Neuronal stem cell (in vitro differentiated cells): Measurements from ENCODE around the gene C6orf132.

Experiments used
- DNase-seq: peaks from one replicate; pipeline ENCODE4 v3.0.0-alpha.2; 2013; ENCODE audit warnings: low spot score
- H2AFZ ChIP-seq: one replicate; pipeline ENCODE4 v1.6.1; 2013; ENCODE audit warnings: mild to moderate bottlenecking, low read length, inconsistent platforms
- H2AK5ac ChIP-seq: 2 replicates; pipeline ENCODE4 v1.6.1; 2013; ENCODE audit warnings: low read depth, mild to moderate bottlenecking, inconsistent platforms, low read length, moderate library complexity, mixed read lengths
- H2BK120ac ChIP-seq: 2 replicates; pipeline ENCODE4 v1.6.1; 2013; ENCODE audit warnings: low read depth, mild to moderate bottlenecking, inconsistent platforms, low read length, moderate library complexity, mixed read lengths
- H2BK12ac ChIP-seq: one replicate; pipeline ENCODE4 v1.6.1; 2013; ENCODE audit warnings: low read length, inconsistent platforms
- H2BK15ac ChIP-seq: 2 replicates; pipeline ENCODE4 v1.6.1; 2013; ENCODE audit warnings: mild to moderate bottlenecking, low read length, inconsistent platforms, mixed read lengths
- H2BK5ac ChIP-seq: one replicate; pipeline ENCODE4 v1.6.1; 2013; ENCODE audit warnings: inconsistent platforms, mild to moderate bottlenecking, low read length, moderate library complexity
- H3K14ac ChIP-seq: one replicate; pipeline ENCODE4 v1.6.1; 2013; ENCODE audit warnings: low read length, inconsistent platforms
- H3K18ac ChIP-seq: 2 replicates; pipeline ENCODE4 v1.6.1; 2013; ENCODE audit warnings: low read length, inconsistent platforms
- H3K23ac ChIP-seq: 2 replicates; pipeline ENCODE4 v1.6.1; 2013; ENCODE audit warnings: low read depth, mild to moderate bottlenecking, mixed read lengths, low read length, inconsistent platforms; ENCODE audit not compliant: poor library complexity
- H3K27ac ChIP-seq: replicated peaks from 3 replicates; pipeline ENCODE4 v1.5.1; 2013; ENCODE audit warnings: low read length, inconsistent platforms
- H3K27me3 ChIP-seq, 3 experiments: 2 replicates each; pipeline ENCODE4 v1.6.1; 2013; ENCODE audit warnings: low read length in 3 of 3, mild to moderate bottlenecking in 2 of 3, inconsistent platforms in 1 of 3, low read depth in 1 of 3, mixed read lengths in 1 of 3, moderate library complexity in 1 of 3; ENCODE audit not compliant: control insufficient read depth in 3 of 3, insufficient read depth in 3 of 3
- H3K36me3 ChIP-seq, 2 donors: replicated peaks in 1 of 2; 2 replicates each; pipeline ENCODE4 v1.6.1; 2013; ENCODE audit warnings: low read length in 2 of 2; ENCODE audit not compliant: control insufficient read depth in 2 of 2, insufficient read depth in 2 of 2
- H3K4ac ChIP-seq: 2 replicates; pipeline ENCODE4 v1.6.1; 2013; ENCODE audit warnings: inconsistent platforms, mild to moderate bottlenecking, low read length, moderate library complexity
- H3K4me1 ChIP-seq, 2 donors: 1 replicate in 1 of 2; 2 replicates in 1 of 2; pipeline ENCODE4 v1.6.1; 2013; ENCODE audit warnings: low read length in 2 of 2, low read depth in 1 of 2; ENCODE audit not compliant: control insufficient read depth in 2 of 2, insufficient read depth in 1 of 2
- H3K4me2 ChIP-seq: one replicate; pipeline ENCODE4 v1.6.1; 2013; ENCODE audit warnings: mild to moderate bottlenecking, low read length, inconsistent platforms; ENCODE audit not compliant: insufficient read depth, poor library complexity, severe bottlenecking
- H3K4me3 ChIP-seq, 2 donors: 2 replicates each; pipeline ENCODE4 v1.5.1; 2013; ENCODE audit warnings: low read length in 2 of 2, mild to moderate bottlenecking in 2 of 2, inconsistent platforms in 1 of 2, moderate library complexity in 1 of 2
- H3K79me1 ChIP-seq: one replicate; pipeline ENCODE4 v1.6.1; 2013; ENCODE audit warnings: low read depth, mild to moderate bottlenecking, inconsistent platforms, low read length, moderate library complexity
- H3K9ac ChIP-seq: one replicate; pipeline ENCODE4 v1.6.1; 2013; ENCODE audit warnings: mild to moderate bottlenecking, low read depth, low read length, inconsistent platforms; ENCODE audit not compliant: poor library complexity
- H3K9me3 ChIP-seq, 2 donors: replicated peaks in 1 of 2; 2 replicates each; pipeline versions ENCODE3 to v1.6.1; 2013; ENCODE audit warnings: low read length in 2 of 2, mild to moderate bottlenecking in 2 of 2, inconsistent platforms in 1 of 2, low read depth in 1 of 2, mixed read lengths in 1 of 2, moderate library complexity in 1 of 2; ENCODE audit not compliant: control insufficient read depth in 2 of 2, insufficient read depth in 1 of 2
- H4K8ac ChIP-seq: one replicate; pipeline ENCODE4 v1.6.1; 2013; ENCODE audit warnings: low read depth, mild to moderate bottlenecking, inconsistent platforms, low read length, moderate library complexity
- H4K91ac ChIP-seq: one replicate; pipeline ENCODE4 v1.6.1; 2013; ENCODE audit warnings: low read length, low read depth, mild to moderate bottlenecking, inconsistent platforms; ENCODE audit not compliant: poor library complexity
- WGBS, 2 donors: extraction: QIAGEN DNeasy Blood & Tissue Kit; methylation state at CpG; one replicate each; pipeline ENCODE4 v1.1.7; 2013; ENCODE audit warnings: missing lambda C conversion rate in 2 of 2, mixed read lengths in 1 of 2; ENCODE audit not compliant: insufficient read length in 2 of 2, insufficient replicate concordance in 1 of 2; ENCODE audit errors: extremely low coverage in 2 of 2; 5-methylcytosine and 5-hydroxymethylcytosine counted together

C6orf132 gene

DNA sequence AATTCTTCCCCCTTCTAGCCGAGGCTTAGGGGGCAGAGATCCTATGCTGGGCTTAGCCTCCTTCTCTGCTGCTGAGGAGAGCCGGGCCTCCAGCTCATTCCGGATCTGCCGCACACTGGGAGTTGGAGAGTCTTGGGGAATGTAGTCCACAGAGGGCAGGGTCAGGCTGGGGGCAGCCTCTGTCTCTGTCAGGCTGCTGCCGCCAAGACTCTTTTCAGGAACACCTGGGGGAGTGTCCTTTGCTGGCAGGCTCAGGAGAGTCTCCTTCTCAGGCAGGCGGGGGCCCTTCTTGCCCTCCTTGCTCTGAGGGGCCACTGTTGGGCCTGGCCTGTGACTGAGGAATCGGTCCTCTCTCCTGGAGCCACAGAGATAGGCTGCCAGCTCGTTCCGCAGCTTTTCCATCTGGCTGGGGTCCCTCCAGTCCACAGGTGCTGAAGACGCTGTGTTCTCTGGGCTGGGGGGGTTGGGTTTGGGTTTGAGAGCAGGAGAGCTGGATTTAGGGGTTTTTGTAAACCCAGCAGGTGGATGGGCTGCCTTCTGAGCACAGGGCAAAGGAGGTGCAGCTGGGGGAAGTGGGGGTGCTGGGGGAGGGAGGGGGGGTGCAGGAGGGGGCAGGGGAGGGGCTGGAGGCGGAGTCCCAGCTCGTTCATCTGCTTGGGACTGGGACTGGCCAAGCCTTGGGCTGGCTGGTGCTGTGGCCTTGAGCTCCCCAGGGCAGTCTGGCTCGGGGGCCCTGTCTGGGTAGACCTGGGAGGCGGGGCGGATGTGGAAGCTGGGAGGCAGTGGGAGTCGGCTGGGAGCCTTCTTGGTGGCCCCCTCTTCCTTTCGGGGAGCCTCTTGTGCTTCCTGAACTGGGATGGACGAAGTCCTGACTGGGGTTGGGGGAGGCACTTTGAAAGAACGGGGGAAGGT, 36.1 kb downstream of the C6orf132 start:
- no peaks in the 10 kb centered on the region for H3K79me1 ChIP-seq
- no peak overlapping the region for H2BK12ac ChIP-seq
- peaks cover 0 to 15% (median 3%) of the 10 kb centered on the region in 3 experiments for H3K27me3 ChIP-seq
- H2AFZ ChIP-seq = peak overlapping the region; percentile 88
- H3K4me1 ChIP-seq = peaks cover 9 to 12% of the 10 kb centered on the region in 2 donors
- peak overlapping the region; percentile 14 for H3K18ac ChIP-seq
- H3K27ac ChIP-seq = no peak overlapping the region
- H3K9ac ChIP-seq = no peak overlapping the region
- H3K9me3 ChIP-seq = no peaks in the 10 kb centered on the region
- no peak overlapping the region for H3K4me2 ChIP-seq
- H3K4ac ChIP-seq = no peak overlapping the region
- no peak overlapping the region for H3K4me3 ChIP-seq
- H2BK120ac ChIP-seq = no peak overlapping the region
- H3K36me3 ChIP-seq = no peaks in the 10 kb centered on the region
- no peak overlapping the region for H2BK15ac ChIP-seq
- H4K91ac ChIP-seq = no peak overlapping the region
- H2BK5ac ChIP-seq = no peak overlapping the region
- peak overlapping the region; percentile 31 for H3K14ac ChIP-seq
- DNase-seq = no peak
- H2AK5ac ChIP-seq = no peak overlapping the region
- peak overlapping the region; percentile 17 for H3K23ac ChIP-seq
- whole genome bisulfite sequencing, 2 donors = no CpG with 5 or more reads among the region's 19 CpGs
- no peak overlapping the region for H4K8ac ChIP-seq

DNA sequence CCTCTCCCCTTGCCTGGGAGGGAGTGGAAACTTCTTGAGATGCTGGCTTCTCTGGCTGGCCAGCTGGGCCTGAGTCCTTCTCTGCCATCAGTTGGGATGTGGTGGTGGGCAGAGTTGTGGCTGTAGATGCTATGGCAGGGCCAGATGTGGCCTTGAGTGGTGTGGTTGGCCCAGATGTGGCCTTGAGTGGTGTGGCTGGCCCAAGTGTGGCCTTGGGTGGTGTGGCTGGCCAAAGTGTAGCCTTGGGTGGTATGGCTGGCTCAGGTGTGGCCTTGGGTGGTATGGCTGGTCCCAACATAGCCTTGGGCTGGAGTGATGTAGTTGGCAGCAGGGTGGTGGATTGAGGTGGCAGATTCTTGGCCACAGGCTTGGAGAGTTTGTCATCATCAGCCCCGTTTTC, 36.7 kb downstream of the C6orf132 start:
- Histone ChIP-seq H3K4me3 (no peak overlapping the region), H4K8ac (no peak overlapping the region), H3K36me3 (no peaks in the 10 kb centered on the region), H2BK12ac (no peak overlapping the region), H2AFZ (peak overlapping the region; percentile 88), H2BK5ac (no peak overlapping the region), H3K9me3 (no peaks in the 10 kb centered on the region), H3K23ac (peak overlapping the region; percentile 95), H2BK120ac (no peak overlapping the region), H3K79me1 (no peaks in the 10 kb centered on the region), H2AK5ac (peak overlapping the region; percentile 82), H3K18ac (peak overlapping the region; percentile 14), H2BK15ac (peak overlapping the region; percentile 54), H4K91ac (no peak overlapping the region), H3K14ac (no peak overlapping the region), H3K4ac (no peak overlapping the region), H3K4me1 (peaks cover 9 to 12% of the 10 kb centered on the region in 2 donors), H3K9ac (no peak overlapping the region), H3K27me3 (peaks cover 0 to 15% (median 3%) of the 10 kb centered on the region in 3 experiments), H3K4me2 (no peak overlapping the region), H3K27ac (no peak overlapping the region)
- WGBS, 2 donors = no CpG with 5 or more reads among the region's 1 CpG
- no peak for DNase-seq

DNA sequence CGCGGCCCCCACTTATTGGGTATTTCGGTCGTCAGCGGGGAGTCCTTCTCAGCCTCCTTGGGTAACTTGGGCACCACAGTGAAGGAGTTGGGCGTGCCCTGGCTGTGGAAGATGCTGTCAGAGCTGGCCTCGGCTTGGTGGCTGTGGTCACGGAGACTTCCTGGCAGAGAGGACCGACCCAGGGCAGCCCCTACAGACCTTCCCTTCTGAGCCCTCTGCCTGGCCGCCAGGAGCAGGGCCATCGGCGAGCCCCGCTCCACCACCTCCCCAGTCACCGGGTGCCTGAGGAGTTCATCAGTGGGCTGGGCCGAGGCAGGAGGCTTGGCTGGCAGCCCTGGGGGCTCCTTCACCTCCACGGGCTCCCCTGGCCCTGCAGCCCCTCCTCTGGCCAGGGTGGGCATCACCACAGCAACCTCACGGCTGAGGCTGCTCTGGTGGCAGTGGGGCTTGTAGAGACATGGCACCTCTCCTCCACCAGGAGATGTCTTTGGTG, 37.2 kb downstream of the C6orf132 start:
- H2AFZ ChIP-seq = peak overlapping the region; percentile 88
- H3K4me2 ChIP-seq = no peak overlapping the region
- H2BK12ac ChIP-seq = no peak overlapping the region
- H4K8ac ChIP-seq = no peak overlapping the region
- no peaks in the 10 kb centered on the region for H3K36me3 ChIP-seq
- peak overlapping the region; percentile 88 for H2BK15ac ChIP-seq
- no peak overlapping the region for H3K9ac ChIP-seq
- H2BK120ac ChIP-seq = peak overlapping the region; percentile 69
- H2BK5ac ChIP-seq = no peak overlapping the region
- peaks cover 0 to 18% (median 3%) of the 10 kb centered on the region in 3 experiments for H3K27me3 ChIP-seq
- WGBS, 2 donors = no CpG with 5 or more reads among the region's 17 CpGs
- no peak overlapping the region for H3K14ac ChIP-seq
- no peaks in the 10 kb centered on the region for H3K9me3 ChIP-seq
- H3K23ac ChIP-seq = peak overlapping the region; percentile 95
- no peaks in the 10 kb centered on the region for H3K79me1 ChIP-seq
- no peak overlapping the region for H3K4me3 ChIP-seq
- H3K4me1 ChIP-seq = peaks cover 12% of the 10 kb centered on the region in 2 donors
- H3K27ac ChIP-seq = no peak overlapping the region
- no peak for DNase-seq
- no peak overlapping the region for H4K91ac ChIP-seq
- H3K4ac ChIP-seq = peak overlapping the region; percentile 17
- H2AK5ac ChIP-seq = peak overlapping the region; percentile 82
- peak overlapping the region; percentile 60 for H3K18ac ChIP-seq

DNA sequence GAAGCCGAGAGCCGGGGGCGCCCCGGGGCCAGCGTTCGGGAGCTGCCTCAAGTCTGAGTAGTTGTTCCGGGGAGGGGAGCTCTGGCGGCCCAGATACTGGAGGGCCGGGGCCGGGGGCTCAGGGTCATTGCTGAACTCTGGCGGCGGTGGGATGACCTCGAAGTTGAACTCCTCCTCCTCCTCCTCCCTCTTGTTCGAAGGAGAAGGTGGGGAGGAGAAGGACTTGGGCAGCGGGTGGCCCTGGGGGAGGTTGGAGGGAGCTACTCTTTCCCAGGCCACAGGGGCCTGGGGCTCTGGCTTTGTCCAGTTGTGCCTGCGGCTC, 37.7 kb downstream of the C6orf132 start:
- Histone ChIP-seq H2BK15ac (peak overlapping the region; percentile 88), H3K27ac (no peak overlapping the region), H2BK12ac (no peak overlapping the region), H3K18ac (peak overlapping the region; percentile 99), H2AK5ac (peak overlapping the region; percentile 82), H3K79me1 (no peaks in the 10 kb centered on the region), H4K8ac (no peak overlapping the region), H4K91ac (no peak overlapping the region), H3K14ac (no peak overlapping the region), H3K4me2 (peak overlapping the region; percentile 67), H2BK120ac (peak overlapping the region; percentile 69), H3K9me3 (no peaks in the 10 kb centered on the region), H3K36me3 (no peaks in the 10 kb centered on the region), H3K23ac (peak overlapping the region; percentile 95), H2AFZ (peak overlapping the region; percentile 88), H3K4me3 (no peak overlapping the region), H3K9ac (no peak overlapping the region), H3K4ac (no peak overlapping the region), H3K4me1 (peaks cover 12% of the 10 kb centered on the region in 2 donors), H3K27me3 (peaks cover 0 to 19% (median 3%) of the 10 kb centered on the region in 3 experiments), H2BK5ac (no peak overlapping the region)
- no peak for DNase-seq
- WGBS, 2 donors = no CpG with 5 or more reads among the region's 16 CpGs
